OCI-LY3 (cell line): ENCODE results near the gene GTPBP6.

Source experiments
- EZH2phosphoT487 ChIP-seq: fragments of 200-600 bp; shearing (Covaris generic); IDR thresholded peaks from 2 replicates; pipeline ENCODE4 v1.6.1; 2018; ENCODE audit warnings: antibody characterized with exemption, mixed run types, low read depth
- TF ChIP-seq, protein P1 (sequence below): fragments of 200-600, 300-600 bp; sonication (generic); IDR thresholded peaks from 2 replicates; pipeline ENCODE4 v1.5.1; 2014; ENCODE audit warnings: antibody characterized with exemption, low read length, low read depth

DNA sequence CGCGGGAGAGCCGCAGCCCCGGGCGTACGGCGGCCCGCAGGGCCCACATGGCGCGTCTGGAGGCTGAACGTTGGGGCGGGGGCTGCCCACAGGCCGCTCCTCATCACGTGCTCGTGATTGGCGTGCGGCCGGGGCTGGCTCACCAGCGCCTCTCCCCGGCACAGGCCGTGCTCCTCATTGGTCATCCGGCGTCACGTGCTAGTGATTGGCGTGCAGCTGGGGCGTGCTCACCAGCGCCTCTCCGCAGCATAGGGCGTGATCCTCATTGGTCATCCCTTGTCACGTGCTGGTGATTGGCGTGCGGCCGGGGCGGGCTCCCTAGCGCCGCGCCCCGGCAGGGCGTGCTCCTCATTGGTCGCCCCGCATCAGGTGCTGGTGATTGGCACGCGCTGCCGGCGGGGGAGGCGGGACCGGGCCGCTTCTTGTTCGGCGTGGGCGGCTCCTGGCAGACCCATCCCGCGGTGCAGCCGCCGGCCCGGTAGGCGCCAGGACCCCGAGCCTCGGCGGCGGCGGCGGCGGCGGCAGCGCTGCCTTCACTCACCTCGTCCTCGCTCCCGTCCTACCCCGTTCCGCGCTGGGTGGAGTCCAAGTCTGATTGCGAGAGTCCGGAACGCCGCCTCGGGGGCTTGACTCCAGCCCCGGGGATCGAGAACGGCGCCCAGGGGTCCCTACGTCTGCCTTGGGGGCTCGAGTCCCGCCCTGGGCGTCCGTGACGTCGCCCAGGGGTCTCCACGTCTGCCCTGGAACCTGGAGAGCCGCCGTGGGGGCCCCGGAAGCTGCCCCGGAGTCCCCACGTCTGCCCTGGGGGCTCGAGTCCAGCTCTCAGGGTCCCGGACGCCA is at the start of gene GTPBP6:
- TF ChIP-seq, protein P1, sequence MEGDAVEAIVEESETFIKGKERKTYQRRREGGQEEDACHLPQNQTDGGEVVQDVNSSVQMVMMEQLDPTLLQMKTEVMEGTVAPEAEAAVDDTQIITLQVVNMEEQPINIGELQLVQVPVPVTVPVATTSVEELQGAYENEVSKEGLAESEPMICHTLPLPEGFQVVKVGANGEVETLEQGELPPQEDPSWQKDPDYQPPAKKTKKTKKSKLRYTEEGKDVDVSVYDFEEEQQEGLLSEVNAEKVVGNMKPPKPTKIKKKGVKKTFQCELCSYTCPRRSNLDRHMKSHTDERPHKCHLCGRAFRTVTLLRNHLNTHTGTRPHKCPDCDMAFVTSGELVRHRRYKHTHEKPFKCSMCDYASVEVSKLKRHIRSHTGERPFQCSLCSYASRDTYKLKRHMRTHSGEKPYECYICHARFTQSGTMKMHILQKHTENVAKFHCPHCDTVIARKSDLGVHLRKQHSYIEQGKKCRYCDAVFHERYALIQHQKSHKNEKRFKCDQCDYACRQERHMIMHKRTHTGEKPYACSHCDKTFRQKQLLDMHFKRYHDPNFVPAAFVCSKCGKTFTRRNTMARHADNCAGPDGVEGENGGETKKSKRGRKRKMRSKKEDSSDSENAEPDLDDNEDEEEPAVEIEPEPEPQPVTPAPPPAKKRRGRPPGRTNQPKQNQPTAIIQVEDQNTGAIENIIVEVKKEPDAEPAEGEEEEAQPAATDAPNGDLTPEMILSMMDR = no peak; the same call in 1 of the 2 replicates
- no peak for TF ChIP-seq EZH2phosphoT487
